Progenitor cell of endocrine pancreas (in vitro differentiated cells): Measurements from ENCODE around the gene ADGRG4. TPM values are rescaled to one million over a fixed set of nuclear protein-coding genes. Genes with fewer than 3 reads are reported as not detected.

Source experiments
- DNase-seq: peaks from one replicate; pipeline ENCODE4 v3.0.0; 2021; ENCODE audit warnings: low spot score; ENCODE audit not compliant: unreplicated experiment
- H3K27ac Mint-ChIP-seq: 2 replicates; pipeline ENCODE4 v1.8.0; 2021; ENCODE audit warnings: mild to moderate bottlenecking, moderate library complexity, mixed read lengths
- H3K27me3 Mint-ChIP-seq: 2 replicates; pipeline ENCODE4 v1.8.0; 2021; ENCODE audit warnings: mixed read lengths
- H3K36me3 Mint-ChIP-seq: 2 replicates; pipeline ENCODE4 v1.8.0; 2022; ENCODE audit warnings: mixed read lengths; ENCODE audit not compliant: insufficient read depth
- H3K4me1 Mint-ChIP-seq: 2 replicates; pipeline ENCODE4 v1.8.0; 2021; ENCODE audit warnings: low read depth, mixed read lengths
- H3K4me3 Mint-ChIP-seq: 2 replicates; pipeline ENCODE4 v1.8.0; 2021; ENCODE audit warnings: low read depth, mild to moderate bottlenecking, moderate library complexity, mixed read lengths
- H3K9me3 Mint-ChIP-seq: 2 replicates; pipeline ENCODE4 v1.8.0; 2021; ENCODE audit warnings: low read depth, mixed read lengths
- CTCF ChIP-seq: fragments of 200-600 bp; sonication (generic); IDR thresholded peaks from one replicate; pipeline ENCODE4 v1.5.0; 2021; ENCODE audit warnings: antibody characterized with exemption, mild to moderate bottlenecking; ENCODE audit not compliant: unreplicated experiment
- total RNA-seq: library from RNA; stranded (reverse); gene quantifications from 2 replicates; pipeline ENCODE4 v1.2.1, GENCODE V29; 2021

Gene ADGRG4
- total RNA-seq, 1 donor from 2014 or later: 2.7 TPM

GRCh38 chrX:136390921-136391320 is 90.2 kb downstream of the ADGRG4 start:
- peaks cover 5% of the 10 kb centered on the region for H3K4me1 Mint-ChIP-seq
- H3K27ac Mint-ChIP-seq: no peak overlapping the region
- H3K36me3 Mint-ChIP-seq: no peaks in the 10 kb centered on the region
- H3K4me3 Mint-ChIP-seq: no peak overlapping the region
- no peaks in the 10 kb centered on the region for H3K27me3 Mint-ChIP-seq
- TF ChIP-seq CTCF: no peak
- no peak for DNase-seq
- H3K9me3 Mint-ChIP-seq: peaks cover 9% of the 10 kb centered on the region

- H3K36me3 Mint-ChIP-seq: no peaks in the 10 kb centered on the region
- no peaks in the 10 kb centered on the region for H3K4me1 Mint-ChIP-seq
- H3K27ac Mint-ChIP-seq: no peak overlapping the region
- H3K4me3 Mint-ChIP-seq: no peak overlapping the region
- DNase-seq: no peak
- no peaks in the 10 kb centered on the region for H3K27me3 Mint-ChIP-seq
- no peak for TF ChIP-seq CTCF
- peaks cover 15% of the 10 kb centered on the region for H3K9me3 Mint-ChIP-seq
Measured at GRCh38 chrX:136395271-136395670, 94.5 kb downstream of the ADGRG4 start.

- Mint-ChIP-seq H3K27me3 (no peaks in the 10 kb centered on the region), H3K27ac (no peak overlapping the region), H3K9me3 (peaks cover 18% of the 10 kb centered on the region), H3K36me3 (no peaks in the 10 kb centered on the region), H3K4me1 (no peaks in the 10 kb centered on the region), H3K4me3 (no peak overlapping the region)
- DNase-seq: no peak
- no peak for TF ChIP-seq CTCF
Measured at GRCh38 chrX:136397001-136397400, 96.2 kb downstream of the ADGRG4 start.

GRCh38 chrX:136405126-136405525 is 104.4 kb downstream of the ADGRG4 start:
- TF ChIP-seq CTCF: no peak
- H3K27me3 Mint-ChIP-seq: no peaks in the 10 kb centered on the region
- peaks cover 9% of the 10 kb centered on the region for H3K9me3 Mint-ChIP-seq
- H3K4me1 Mint-ChIP-seq: peaks cover 12% of the 10 kb centered on the region
- H3K36me3 Mint-ChIP-seq: no peaks in the 10 kb centered on the region
- H3K27ac Mint-ChIP-seq: no peak overlapping the region
- DNase-seq: no peak
- H3K4me3 Mint-ChIP-seq: no peak overlapping the region

GRCh38 chrX:136417806-136418205 is 117.0 kb downstream of the ADGRG4 start:
- no peak overlapping the region for H3K4me3 Mint-ChIP-seq
- DNase-seq: no peak
- no peak for TF ChIP-seq CTCF
- H3K4me1 Mint-ChIP-seq: no peaks in the 10 kb centered on the region
- H3K36me3 Mint-ChIP-seq: no peaks in the 10 kb centered on the region
- H3K9me3 Mint-ChIP-seq: peaks cover 22% of the 10 kb centered on the region
- no peak overlapping the region for H3K27ac Mint-ChIP-seq
- no peaks in the 10 kb centered on the region for H3K27me3 Mint-ChIP-seq
